AG08396 (cell line): Measurements from ENCODE around the gene MTRFR.
"Not testable (repeated sequence)": the region's sequence is repeated elsewhere in the genome, so short reads cannot be mapped to it uniquely, and the experiment has no call there.

Experiments used
- DNase-seq: peaks from one replicate; pipeline ENCODE4 v3.0.0; 2012; ENCODE audit warnings: low spot score, mixed read lengths

The MTRFR gene

DNA sequence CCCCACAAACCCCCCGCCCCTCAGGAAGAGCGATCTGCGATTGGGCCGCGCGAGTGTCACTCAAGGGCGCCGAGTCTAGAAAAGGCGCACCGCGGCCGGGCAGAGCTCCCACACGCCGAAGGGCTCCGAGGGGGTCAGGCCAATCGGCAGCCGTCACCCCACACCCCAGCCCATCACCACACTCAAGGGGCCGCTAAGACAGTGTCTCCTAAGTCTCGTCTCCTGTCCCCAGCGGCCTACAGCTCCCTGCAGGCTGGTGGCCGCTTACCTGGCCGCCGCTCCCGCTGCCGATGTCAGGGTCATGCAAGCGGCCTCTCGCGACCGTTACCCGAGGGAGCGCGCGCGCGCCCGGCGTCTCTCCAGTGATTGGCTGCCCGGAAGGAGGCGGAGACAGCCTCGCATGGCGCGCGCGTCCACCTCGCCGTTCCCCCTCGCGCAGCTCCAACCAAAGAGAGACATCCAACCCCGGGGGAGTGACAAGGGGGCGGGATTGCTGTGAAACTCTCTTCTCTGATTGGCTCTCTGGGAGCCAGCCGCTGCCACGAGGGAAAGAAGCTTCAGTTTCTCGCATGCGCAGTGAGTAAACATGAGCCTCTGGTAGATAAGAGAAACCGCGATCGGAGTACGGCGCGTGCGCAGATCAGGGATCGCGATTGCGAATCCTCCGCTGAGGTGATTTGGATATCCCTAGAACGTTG is at the start of gene MTRFR, which contains the start of gene MPHOSPH9:
Gene MTRFR (plus strand): TSS at position 630 of the 698 bp plus-strand sequence. CDS start 20,239 bp downstream, outside the sequence.
Gene MPHOSPH9 (minus strand): TSS at position 335 of the 698 bp plus-strand sequence. CDS start 2,777 bp downstream, outside the sequence.
- peak; percentile 98 for DNase-seq

DNA sequence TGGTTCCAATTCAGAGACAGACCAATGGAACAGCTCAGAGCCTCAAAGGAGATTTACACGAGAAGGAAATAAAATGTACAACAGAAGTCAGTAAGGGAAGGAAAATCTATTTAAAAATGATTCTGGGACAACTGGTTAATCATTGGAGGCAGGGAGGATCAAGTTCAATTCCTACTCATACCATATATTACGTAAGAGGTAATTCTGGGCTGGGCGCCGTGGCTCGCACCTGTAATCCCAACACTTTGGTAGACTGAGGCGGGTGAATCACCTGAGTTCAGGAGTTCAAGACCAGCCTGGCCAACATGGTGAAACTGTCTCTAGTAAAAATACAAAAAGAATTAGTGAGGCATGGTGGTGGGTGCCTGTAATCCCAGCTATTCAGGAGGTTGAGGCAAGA is 45.6 kb upstream of the MTRFR start:
- DNase-seq, result no peak

DNA sequence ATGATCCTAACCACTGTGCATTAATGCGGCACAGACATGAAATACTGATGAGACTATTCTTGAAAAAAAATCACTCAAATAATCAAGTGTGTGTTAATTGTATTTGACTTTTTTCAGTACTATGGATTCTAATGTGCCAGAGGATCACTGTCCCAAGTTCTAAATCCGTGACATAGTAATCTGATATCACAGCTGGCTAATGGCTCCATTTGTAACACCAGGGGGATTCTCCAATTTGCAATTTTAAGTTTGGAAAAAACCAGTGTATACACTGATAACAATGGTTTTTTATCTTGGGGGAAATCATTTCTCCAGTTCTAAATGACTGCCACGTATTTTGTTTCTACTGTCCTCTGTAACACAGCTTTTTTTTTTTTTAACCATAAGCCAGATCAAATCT is 33.3 kb upstream of the MTRFR start:
- no peak for DNase-seq

DNA sequence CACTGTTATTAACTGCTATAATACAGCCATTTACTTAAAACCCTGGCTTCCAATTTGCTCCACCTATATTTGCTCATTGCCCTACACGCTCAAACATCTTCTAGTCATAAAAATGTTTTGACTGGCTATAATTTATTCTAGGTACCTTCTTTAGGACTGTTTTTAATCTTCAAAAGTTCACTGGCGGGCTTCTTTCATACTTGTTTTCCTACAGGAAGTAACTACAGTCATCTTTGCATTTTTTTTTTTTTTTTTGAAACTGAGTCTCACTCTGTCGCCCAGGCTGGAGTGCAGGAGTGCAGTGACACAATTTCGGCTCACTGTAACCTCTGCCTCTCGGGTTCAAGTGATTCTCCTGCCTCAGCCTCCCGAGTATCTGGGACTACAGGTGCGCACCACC is 32.8 kb upstream of the MTRFR start:
- DNase-seq, result no peak

DNA sequence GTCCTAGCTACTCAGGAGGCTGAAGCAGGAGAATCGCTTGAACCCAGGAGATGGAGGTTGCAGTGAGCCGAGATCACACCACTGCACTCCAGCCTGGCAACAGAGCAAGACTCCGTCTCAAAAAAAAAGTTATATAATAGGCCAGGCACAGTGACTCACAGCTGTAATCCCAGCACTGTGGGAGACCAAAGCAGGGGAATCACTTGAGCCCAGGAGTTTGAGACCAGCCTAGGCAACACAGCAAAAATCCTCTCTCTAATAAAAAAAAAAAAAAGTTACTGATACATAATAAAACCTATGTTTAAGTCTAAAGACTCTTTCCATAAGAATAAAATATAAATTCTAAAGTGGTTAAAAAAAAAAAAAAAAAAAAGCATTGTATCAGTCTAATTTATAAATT is 26.4 kb upstream of the MTRFR start:
- not testable (repeated sequence) for DNase-seq

DNA sequence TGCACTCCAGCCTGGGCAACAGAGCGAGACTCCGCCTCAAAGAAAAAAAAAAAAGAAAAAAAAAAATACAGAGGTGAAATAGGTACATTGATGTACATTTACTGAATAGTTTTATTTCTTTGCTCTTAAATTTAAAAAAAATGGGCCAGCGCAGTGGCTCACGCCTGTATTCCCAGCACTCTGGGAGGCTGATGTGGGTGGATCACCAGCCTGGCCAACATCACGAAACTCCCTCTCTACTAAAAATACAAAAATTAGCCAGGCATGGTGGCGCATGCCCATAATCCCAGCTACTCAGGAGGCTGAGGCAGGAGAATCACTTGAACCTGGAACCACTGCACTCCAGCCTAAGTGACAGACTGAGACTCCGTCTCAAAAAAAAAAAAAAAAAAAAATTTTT is 25.4 kb upstream of the MTRFR start:
- DNase-seq, result not testable (repeated sequence)

DNA sequence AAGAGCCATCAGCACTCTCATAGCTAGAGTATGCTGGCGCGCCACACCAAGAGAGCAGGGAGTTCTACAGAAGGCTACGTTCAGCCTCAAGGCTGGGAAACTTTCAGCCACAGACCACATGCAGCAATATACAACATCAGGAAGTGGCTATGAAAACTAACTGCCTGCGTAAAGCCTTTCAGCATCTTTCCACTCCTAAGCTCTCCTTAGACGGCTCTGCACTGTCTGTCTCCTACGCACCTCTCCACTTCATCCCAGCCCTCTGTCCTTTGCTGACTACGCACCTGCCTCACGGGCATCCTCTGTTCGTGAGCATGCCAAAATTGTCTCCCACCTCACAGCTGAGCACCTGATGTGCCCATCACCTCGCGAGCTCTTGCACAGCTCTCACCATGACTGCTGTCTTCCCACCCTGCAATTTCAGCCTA is 10.0 kb upstream of the MTRFR start:
- no peak for DNase-seq

DNA sequence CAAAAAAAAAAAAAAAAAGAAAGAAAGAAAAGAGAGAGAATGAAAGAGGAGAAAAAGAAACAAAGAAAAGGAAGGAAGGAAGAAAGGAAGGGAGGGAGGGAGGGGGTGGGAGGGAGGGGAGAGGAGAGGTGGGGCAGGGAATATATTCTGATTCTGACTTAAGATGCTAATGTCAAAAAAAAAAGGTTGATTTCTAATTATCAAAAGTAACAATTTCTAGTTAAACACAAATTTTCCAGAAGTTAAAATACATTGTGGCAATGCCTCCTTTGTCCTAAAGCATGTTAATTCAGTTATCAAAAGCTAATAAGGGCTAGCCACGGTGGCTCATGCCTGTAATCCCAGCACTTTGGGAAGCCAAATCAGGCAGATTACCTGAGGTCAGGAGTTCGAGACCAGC is 7.8 kb upstream of the MTRFR start:
- no peak for DNase-seq

DNA sequence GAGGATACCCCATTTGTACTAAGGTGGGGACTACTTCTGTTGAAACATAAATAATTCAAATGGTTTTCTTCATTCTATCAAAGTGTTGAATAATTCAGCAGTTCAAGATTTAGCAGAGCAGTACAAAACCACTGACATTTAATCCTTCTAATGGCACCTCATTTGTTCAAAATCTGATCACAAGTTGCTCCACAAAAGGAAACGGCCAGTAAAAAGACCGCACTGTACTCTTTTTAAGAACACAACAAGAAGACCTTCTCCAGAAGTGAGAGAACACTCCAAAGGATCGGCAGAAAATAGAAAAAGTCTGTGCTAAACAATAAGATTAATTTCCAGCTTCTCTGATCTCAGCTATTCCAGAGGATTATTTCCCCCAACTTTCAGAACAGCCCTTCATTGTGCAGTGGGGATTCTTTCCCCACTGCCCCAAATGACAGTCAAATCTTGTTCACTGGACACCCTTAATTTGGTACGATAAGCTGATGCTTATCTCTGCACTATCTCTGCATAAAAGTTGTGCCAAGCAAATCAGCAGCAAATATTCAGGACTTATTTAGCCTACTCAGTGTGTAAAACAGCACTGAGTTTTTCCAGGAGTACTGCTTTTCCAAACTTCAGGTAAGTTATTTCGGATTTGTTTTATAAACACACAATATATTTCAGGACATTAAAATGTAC is 5.5 kb upstream of the MTRFR start:
- DNase-seq, result no peak

DNA sequence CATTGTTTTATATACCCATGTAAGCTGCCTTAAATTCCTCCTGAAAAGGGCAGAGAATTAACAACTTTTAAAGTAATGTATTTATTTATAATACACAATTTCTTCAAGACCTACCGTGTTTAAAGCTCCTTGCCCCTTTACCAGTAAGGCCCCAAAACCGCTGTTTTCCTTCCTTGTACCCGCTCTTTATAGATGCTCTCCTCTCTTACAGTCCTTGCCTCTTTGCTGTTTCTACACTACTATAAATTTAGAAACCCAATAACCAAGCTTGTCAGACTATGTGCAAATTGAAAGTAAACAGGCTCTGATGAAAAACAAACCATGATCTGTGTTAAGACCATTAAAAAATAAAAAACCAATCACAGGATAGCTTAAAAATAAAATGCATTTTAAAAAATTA is 4.2 kb upstream of the MTRFR start:
- DNase-seq, result no peak

DNA sequence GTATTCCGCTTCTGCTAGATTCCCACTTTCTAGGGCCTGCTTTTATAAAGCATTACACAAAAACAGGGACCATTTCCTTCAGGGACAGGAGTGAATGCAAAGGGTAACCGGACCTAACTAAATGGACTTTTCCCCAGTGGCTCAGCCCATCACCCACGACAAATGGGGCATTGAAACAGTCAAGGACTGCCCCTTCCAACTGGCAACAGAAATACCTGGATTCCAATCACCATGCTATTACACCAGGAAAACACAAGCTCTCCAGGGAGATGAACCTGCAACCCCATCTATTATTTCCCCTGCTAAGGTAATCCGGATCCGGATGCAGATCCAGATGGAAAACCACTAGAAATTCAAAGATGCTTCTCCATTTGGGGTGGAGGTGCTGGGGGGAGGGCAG is 1.3 kb upstream of the MTRFR start:
- DNase-seq, result no peak

DNA sequence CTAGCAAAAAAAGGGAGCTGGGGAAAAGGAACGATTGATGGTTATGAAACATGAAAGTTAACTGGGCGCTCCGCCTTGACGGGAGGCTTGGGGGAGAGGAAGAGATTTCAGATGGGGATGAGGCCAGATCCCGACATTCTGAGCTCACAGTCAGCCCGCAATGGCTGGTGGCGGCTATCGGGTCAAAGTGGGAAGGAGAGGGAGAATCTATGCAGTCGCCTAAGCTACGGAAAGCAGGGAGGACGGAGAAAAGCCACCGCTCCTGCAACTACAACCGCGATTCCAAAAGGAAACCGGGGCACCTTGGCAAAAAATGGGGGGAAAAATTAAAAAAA is 797 bp upstream of the MTRFR start:
- DNase-seq, result no peak

DNA sequence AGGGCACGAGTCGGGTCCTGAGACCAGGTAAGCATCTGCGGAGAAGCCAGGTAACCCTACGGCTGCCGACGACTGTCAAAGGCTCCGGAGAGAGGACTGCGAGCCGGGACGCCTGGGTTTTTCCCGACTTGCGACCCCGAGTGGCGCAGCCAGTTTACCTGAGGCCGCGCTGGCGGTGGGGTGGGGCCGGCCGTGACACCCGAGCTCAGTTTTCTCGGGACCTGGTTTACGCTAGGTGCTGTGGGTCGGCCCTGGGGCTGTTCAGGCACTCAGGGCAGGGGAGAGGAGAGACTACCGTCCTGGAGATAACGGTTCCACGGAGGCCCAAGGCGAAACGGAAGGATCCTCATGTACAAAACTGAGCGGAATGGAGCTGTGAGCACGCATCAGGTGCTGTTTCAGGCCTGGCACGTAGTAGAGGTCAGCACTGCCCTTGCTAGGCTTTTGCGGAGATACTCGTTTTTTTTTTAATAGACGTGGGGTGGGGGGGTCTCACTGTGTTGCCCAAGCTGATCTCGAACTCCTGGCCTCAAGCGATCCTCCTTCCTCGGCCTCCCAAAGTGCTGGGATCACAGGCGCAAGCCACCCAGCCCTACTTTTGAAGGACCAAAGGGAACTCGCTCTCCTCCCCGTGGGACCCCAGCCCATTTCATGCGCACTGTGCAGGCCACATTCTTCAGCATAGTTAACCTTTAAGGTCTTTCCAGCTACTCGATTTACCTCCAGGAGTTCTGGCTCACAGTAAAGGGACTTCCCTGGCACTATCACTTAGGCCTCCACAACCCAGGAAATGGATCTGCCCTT is 471 bp downstream of the MTRFR start:
- no peak for DNase-seq

DNA sequence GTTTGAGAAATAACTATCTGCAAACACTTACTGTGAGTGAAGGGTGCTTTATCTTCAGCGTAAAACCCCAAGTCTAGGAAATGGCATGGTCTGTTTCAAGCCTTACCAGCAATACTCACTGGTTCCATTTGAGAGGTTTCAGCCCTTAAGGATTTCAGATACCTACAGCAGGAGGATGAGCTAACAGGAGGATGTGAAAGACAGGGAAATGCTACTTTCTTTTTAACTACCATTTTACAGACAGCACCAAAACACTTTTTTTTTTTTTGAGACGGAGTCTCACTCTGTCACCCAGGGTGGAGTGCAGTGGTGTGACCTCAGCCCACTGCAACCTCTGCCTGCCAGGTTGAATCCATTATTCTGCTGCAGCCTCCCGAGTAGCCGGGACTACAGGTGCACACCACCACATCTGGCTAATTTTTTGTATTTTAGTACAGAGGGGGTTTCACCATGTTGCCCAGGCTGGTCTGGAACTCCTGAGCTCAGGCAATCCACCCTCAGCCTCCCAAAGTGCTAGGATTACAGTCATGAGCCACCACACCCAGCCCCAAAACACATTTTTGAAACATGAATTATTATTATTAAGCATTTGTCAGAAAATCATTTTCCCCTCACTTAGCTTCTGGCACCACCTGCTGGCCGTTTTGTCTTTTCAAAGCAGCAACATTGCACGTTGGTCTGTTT is 4.6 kb downstream of the MTRFR start:
- peak; percentile 66 for DNase-seq

DNA sequence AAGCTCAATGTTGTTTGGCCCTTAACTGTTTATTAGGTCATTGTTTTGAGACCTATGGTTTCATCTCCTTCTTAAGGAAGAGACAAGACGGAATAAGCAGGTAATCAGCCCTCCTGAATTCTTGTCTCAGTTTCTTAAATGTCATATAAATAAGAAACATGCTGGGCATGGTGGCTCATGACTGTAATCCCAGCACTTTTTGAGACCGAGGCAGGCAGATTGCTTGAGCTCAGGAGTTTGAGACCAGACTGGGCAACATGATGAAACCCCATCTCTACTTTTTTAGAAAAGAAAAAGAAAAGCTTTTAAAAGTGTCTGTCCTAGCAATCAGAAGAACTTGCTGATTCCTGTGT is 5.1 kb downstream of the MTRFR start:
- no peak for DNase-seq

DNA sequence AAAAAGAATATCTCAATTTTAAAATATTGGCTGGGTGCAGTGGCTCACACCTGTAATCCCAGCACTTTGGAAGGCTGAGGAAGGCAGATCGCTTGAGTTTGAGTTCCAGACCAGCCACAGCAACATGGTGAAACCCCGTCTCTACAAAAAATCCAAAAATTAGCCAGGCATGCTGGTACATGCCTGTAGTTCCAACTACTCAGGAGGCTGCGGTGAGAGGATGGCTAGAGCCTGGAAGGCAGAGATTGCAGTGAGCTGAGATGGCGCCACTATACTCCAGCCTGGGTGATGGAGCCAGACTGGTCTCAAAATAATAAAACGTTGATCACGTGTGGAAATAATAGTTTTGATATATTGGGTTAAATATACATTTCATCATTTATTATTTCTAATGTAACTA is 5.7 kb downstream of the MTRFR start:
- no peak for DNase-seq

DNA sequence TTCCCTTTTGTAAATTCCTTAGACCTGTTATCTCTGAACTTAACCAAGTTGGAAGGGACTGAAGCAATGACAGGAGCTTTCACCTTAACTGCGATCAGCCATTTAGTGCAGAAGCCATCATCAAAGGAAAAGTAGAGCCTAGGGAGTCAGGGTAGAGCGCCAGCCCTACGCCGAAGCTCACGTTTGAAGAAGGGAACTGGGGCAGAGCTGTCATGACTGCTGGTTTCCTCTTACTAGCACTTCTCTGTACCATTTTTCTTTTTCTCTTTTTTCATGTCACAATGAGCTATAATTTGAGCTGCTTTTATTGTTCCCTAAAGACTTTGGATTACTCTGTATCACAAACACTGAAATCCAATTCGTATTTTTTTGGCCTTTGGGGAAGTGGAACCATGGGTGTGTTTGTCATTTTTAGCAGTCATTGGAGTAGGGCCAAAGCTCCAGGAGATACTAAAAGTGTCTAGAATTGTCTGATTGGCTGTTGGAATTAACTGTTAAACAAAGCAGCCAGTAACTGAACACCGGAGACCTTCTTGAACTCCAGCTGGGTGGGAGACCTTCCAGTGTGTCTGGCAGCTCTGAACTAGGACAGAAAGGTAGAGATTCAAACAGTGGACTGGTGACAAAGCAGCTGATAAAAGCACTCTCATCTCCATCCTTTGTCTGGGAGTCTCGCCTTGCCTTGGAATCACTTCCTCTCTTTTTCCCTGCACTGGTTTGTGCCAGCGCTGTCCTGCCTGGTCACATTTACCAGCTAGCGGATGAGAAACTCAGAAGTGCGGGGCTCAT is 9.1 kb downstream of the MTRFR start:
- DNase-seq, result no peak

DNA sequence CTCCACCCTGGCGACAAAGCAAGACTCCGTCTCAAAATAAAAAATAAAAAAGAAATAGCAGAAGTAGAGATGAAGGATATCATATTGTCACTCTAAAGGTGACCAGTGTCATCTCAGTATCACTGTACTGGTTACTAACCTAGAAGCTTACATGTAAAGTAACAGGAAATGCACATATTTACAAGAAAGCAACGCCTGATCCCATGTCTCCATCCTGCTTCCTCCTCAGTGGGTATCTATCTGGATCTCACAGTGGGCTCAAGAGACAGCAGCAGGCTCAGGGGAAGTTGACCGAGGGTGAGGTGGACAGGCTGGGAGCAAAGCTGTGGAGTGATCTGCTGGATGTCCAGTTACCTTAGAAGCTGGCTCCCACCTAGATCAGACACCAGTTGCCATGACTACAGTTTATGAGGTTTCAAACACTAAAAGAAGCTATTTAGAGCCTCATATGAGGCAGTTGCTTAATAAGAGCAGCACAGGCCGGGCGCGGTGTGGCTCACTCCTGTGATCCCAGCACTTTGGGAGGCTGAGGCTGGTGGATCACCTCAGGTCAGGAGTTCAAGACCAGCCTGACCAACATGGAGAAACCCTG is 10.5 kb downstream of the MTRFR start:
- no peak for DNase-seq

DNA sequence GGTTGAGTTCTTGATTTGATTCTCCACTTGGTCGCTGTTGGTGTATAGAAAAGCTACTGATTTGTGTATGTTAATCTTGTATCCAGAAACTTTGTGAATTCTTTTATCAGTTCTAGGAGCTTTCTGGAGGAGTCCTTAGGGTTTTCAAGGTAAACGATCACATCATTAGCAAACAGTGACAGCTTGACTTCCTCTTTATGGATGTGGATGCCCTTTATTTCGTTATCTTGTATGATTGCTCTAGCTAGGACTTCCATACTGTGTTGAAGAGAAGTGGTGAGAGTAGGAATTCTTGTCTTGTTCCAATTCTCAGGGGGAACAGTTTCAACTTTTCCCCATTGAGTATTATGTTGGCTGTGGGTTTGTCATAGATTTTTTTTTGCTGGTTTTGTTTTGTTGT is 12.4 kb downstream of the MTRFR start:
- no peak for DNase-seq

DNA sequence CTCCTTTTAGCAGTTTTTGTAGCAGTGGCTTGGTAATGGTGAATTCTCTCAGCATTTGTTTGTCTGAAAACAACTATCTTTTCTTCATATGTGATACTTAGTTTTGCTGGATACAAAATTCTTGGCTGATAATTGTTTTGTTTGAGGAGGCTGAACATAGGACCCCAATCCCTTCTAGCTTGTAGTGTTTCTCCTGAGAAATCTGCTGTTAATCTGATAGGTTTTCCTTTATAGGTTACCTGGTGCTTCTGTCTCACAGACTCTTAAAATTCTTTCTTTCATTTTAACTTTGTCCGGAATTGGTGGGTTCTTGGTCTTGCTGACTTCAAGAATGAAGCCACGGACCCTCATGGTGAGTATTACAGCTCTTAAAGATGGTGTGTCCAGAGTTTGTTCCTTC is 14.9 kb downstream of the MTRFR start:
- not testable (repeated sequence) for DNase-seq
